ENCODE results near the gene NACC2.

NACC2 gene

GRCh38 chr9:136007934-136008692 lies 87.0 kb downstream of the NACC2 start:
- DNase-seq: no peak

- DNase-seq: no peak
Observed at GRCh38 chr9:136007276-136007933, 87.7 kb downstream of the NACC2 start.

- no peak for DNase-seq
Observed at GRCh38 chr9:136006169-136006568, 88.9 kb downstream of the NACC2 start.

GRCh38 chr9:136004712-136005111 lies 90.4 kb downstream of the NACC2 start:
- DNase-seq: no peak

DNA sequence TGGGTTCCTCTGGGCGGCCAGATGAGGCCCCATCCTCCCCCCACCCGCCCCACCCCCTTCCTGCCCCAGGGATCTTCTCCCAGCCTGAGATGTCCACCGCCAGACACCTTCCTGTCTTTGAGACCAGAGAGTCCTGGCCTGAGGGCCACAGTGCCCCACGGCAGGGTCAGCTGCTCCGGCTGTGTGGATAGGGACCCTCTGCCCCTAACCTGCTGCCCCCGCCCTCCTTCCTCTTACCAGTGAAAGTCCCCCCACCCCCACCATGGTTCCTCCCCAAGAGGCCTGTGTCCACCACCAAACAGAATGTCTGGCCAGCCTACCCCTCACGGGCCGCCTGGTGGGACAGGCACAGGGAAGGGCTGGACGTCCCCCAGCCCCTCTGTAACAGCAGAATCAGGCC lies 90.9 kb downstream of the NACC2 start:
- DNase-seq: no peak

- no peak for DNase-seq
Observed at GRCh38 chr9:136003411-136004218, 91.5 kb downstream of the NACC2 start.

GRCh38 chr9:136002881-136003280 lies 92.2 kb downstream of the NACC2 start:
- DNase-seq: no peak

- DNase-seq: no peak
Observed at GRCh38 chr9:136002215-136002614, 92.9 kb downstream of the NACC2 start.

- no peak for DNase-seq
Observed at GRCh38 chr9:136001231-136001630, 93.9 kb downstream of the NACC2 start.

GRCh38 chr9:135998410-135999071 lies 96.5 kb downstream of the NACC2 start:
- DNase-seq: no peak

DNA sequence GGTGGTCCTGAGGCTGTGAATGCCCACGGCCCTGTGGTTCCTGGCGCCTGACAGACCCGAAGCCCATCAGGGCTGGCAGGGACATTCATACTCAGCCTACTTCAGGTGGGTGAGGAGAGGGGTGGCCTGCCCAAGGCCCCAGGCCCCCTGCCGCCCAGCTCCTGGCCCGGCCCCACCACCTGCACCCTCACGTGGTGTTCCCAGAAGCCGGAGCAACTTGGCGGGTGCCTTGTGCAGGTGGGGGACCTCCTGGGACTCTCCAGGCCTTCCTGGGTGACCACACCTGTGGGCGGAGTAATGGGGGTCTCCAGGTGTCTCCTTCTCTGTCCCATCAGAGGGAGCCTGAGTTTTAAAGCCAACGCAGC lies 97.1 kb downstream of the NACC2 start:
- DNase-seq: no peak

- no peak for DNase-seq
Observed at GRCh38 chr9:135997090-135998015, 97.7 kb downstream of the NACC2 start.

DNA sequence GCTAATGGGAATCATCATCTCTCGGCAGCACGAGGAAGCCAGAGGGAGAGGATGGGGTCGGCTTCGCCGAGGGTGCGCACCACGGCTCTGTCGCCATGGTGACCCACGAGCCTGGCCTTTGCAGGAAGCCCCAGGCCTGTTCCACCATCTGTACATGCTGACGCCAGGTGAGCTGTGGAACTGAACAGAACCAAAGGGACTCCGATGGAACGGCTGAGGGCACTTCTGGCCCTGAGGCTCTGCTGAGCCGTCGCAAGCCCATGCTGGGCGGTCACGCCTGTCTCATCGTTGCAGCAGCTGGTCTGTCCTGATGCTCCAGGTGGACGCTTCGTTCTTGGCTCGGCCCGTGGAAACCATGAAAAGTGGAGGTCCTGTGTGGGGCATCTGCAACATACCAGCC lies 99.3 kb downstream of the NACC2 start:
- no peak for DNase-seq

DNA sequence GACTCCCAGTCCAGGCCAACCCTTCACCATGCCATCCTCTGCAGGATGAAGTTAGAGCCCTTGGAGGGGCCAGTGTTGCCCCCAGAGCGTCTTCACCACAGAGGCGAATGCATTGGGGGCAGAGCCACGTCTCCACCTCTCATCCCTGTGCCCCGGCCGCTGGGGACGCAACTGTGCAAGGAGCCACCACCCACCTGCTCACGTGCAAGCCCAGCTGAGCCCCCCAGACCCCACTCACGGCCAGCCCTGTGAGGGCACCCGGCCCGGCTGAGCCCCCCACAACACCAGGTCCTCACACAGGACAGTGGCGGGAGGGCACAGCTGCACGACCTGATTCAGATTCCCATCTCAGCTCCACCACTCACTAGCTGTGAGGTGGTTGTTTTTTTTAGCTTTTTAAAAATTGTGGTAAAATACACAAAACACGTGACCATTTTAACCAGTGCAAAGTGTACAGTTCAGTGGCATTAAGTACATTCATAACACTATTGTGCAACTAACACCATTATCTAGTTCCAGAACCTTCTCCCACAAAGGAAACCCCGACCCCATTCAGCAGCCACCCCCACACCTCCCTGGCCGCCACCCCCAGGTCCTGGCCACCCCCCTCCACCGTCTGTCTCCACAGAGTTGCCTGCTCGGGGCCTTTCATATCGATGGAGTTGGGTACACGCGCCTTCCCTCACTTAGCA lies 100.4 kb downstream of the NACC2 start:
- no peak for DNase-seq

GRCh38 chr9:135993765-135994500 lies 101.2 kb downstream of the NACC2 start:
- DNase-seq: no peak

DNA sequence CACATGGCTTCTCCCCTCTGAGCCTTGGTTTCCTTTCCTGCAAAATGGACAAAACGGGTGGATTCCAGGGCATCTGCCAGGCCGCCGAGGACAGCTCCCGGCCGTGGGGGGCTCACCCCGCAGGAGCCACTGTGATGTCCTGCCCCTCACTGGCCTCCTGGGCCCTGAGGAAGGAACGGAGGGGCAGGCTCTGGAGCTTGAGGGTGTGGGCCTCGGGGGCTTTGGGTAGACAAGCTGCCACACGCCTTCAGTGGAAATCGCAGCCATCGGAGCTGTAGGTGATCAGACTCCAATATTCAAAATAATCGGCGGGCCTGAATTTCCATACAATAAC lies 101.7 kb downstream of the NACC2 start:
- DNase-seq: no peak

DNA sequence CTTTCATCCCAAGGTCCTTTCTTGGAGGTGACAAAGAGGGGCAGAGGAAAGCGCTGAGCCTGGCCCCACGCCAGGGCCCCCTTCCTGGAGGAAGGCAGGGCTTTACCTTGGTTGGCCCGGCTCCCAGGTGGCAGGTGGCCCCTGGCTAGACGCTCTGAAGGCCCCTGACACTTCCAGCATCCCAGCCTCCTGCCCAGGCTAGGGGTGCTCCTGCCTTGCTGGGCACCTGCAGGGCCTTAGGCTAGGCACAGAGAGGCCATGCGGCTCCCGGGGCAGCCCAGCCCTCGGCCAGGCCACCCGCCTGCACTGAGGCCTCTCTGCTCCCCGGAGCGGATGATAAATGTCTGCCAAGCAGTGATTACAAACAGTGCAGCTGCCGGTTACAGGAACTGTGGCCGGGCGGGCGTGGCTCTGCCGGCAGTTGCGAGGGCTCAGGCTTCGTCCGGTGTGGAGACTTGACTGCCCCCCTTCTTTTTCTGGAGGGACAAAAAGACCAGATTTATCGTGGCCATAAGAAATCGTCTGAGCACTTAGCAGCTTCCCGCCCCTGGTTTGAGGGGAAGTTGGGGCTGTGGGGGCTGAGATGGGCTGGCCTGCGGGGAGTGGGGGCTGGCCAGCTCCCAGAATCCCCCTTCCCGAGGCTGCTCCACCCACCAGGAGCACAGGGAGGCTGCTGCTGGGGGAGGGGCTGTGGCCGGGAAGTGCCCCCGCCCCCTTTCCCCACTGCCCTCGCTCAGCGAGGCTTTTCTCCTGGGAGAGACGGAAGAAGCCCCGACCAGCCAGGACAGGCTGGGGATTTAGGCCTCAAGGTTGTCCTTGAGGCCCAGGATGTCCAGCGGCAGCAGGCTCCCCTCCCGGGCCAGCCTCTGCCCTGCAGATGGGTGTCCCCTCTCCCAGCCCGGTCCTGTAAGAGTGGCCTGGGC lies 102.3 kb downstream of the NACC2 start:
- DNase-seq: peak; percentile 76

DNA sequence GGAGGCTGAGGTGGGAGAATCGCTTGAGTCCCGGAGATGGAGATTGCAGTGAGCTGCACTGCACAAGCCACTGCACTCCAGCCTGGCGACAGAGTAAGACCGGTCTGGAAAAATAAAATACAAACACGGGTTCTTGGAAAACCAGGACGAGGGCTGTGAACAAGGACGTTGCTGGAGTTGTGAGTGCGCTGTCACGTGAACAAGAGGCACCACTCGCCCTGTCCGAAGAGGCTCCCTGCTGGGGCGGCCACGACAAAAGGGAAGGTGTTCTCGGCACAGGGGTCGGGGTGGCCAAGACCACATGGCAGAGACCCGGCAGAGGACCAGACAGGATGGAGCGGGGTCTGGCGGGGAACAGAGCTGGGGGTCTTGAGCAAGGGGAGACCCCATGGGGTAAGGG lies 103.3 kb downstream of the NACC2 start:
- DNase-seq: no peak

- no peak for DNase-seq
Observed at GRCh38 chr9:135990468-135991429, 104.3 kb downstream of the NACC2 start.

Measured in NCI-H1105 treated with DMSO at 0.1 percent for 48 hours (cell line).